Measurements from ENCODE around the gene KCNQ1. TPM values are rescaled to one million over a fixed set of nuclear protein-coding genes. Genes with fewer than 3 reads are reported as not detected.

Gene KCNQ1
- total and polyA plus RNA-seq, 9 donors: 1.4 to 17.2 (median 3.8) TPM

DNA sequence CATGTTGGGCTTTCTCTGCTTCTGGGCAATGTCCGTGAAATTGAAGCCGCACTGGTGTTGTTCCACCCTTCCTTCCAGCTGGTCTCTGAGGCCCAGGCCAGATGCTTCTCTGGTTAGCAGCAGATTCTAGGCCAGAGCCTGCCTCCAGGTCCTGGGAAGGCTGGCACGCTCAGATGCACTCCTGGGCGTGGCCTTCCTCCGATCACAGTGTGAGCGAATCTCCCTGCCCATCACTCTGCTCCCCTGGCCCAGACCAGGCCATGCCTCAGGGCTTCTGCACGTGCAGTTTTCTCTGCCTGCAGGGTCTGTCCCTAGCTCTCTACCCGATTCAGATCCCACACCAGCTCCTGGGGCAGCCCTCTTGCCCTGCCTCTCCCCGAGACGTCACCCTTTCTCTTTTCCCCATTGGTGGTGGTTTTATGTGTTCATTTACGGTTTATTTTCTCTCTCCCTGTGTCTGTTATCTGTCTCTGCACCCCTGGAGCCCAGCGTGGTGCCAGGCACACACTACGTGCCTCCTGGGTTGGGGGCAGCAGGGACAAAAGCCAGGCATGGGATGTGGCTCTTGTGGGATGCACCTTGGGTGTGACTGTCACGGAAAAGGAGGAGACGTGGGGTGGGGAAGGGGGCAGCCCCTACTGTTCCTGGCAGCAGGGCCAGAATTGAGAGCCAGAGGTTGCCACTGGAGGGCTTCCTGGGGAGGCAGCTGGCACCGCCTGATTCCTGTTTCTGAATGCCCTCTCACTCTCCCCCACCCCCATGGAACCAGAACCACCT lies 66.0 kb downstream of the KCNQ1 start:
- 80 to 86% (median 81%) methylated on average over 16 of the region's 16 CpGs for WGBS, 3 donors
- intact Hi-C loops (cut with DNase I): no loop called here
- H3K4me3 ChIP-seq: no peak overlapping the region
- no peaks in the 10 kb centered on the region for H3K4me1 ChIP-seq (ENCODE audit: insufficient read depth)
- H3K36me3 ChIP-seq: no peaks in the 10 kb centered on the region
- H3K27ac ChIP-seq: no peak overlapping the region
- no peaks in the 10 kb centered on the region for H3K9me3 ChIP-seq
- no peaks in the 10 kb centered on the region for H3K27me3 ChIP-seq
- TF ChIP-seq, protein P1, sequence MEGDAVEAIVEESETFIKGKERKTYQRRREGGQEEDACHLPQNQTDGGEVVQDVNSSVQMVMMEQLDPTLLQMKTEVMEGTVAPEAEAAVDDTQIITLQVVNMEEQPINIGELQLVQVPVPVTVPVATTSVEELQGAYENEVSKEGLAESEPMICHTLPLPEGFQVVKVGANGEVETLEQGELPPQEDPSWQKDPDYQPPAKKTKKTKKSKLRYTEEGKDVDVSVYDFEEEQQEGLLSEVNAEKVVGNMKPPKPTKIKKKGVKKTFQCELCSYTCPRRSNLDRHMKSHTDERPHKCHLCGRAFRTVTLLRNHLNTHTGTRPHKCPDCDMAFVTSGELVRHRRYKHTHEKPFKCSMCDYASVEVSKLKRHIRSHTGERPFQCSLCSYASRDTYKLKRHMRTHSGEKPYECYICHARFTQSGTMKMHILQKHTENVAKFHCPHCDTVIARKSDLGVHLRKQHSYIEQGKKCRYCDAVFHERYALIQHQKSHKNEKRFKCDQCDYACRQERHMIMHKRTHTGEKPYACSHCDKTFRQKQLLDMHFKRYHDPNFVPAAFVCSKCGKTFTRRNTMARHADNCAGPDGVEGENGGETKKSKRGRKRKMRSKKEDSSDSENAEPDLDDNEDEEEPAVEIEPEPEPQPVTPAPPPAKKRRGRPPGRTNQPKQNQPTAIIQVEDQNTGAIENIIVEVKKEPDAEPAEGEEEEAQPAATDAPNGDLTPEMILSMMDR (IDR thresholded peaks at IDR 0.05): no peak
- TF ChIP-seq POLR2A (IDR thresholded peaks at IDR 0.05) (no peak), EP300 (IDR thresholded peaks at IDR 0.05) (no peak)
- DNase-seq: peak in 2 of 5 donors; percentile 6 to 11

DNA sequence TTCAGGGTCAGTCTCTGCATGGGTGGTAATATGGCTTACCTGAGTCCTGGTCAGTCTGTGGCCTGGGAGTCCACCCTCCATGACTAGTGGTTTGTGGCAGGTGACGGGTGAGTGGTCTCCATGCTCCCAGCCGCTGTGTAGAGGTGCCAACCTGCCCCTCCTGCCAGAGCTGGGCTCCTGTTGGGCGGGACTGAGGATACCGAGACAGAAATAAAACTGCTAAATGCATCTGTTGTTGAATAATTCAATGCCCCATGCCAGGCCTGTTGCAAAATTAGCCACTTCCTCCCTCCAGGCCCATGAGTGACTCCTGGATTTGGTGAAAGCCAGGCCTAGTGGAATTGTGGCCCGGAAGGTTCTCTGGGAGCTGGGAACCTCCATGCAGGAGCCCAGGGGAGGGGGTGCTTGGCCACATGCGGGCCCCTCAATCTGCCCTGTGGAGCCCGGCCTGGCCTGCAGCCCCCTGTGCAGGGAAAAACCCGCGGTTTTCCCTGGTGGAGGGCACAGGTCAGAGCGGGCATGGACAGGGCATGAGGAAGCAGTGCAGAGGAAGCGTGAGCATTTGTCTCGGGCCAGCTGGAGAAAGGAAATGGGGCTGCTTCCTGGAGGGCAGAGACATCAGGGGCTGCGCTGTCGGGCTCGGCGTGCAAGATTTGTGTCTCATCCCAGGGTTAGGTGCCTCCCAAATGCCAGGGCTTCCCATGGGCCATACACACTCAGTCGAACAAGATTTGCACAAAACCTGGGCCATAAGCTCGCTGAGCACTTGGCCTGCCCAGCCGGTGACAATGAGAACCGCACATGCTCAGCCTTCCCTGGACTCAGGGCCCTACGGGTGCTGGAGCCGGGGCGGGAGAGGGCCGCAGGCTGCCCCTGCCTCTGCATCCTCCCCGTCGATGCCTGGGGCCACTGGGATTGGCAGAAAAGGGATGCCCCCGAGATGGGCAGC lies 66.9 kb downstream of the KCNQ1 start:
- Histone ChIP-seq H3K9me3 (no peaks in the 10 kb centered on the region), H3K27me3 (no peaks in the 10 kb centered on the region), H3K4me3 (no peak overlapping the region), H3K36me3 (no peaks in the 10 kb centered on the region), H3K27ac (no peak overlapping the region), H3K4me1 (ENCODE audit: insufficient read depth) (no peaks in the 10 kb centered on the region)
- 81 to 90% (median 86%) methylated on average over 25 to 27 of the region's 27 CpGs for WGBS, 3 donors
- TF ChIP-seq POLR2A (IDR thresholded peaks at IDR 0.05) (no peak), EP300 (IDR thresholded peaks at IDR 0.05) (no peak)
- TF ChIP-seq, protein P1 (IDR thresholded peaks at IDR 0.05): no peak
- intact Hi-C loops (cut with DNase I): no loop called here
- DNase-seq: peak in 1 of 5 donors; percentile 10

DNA sequence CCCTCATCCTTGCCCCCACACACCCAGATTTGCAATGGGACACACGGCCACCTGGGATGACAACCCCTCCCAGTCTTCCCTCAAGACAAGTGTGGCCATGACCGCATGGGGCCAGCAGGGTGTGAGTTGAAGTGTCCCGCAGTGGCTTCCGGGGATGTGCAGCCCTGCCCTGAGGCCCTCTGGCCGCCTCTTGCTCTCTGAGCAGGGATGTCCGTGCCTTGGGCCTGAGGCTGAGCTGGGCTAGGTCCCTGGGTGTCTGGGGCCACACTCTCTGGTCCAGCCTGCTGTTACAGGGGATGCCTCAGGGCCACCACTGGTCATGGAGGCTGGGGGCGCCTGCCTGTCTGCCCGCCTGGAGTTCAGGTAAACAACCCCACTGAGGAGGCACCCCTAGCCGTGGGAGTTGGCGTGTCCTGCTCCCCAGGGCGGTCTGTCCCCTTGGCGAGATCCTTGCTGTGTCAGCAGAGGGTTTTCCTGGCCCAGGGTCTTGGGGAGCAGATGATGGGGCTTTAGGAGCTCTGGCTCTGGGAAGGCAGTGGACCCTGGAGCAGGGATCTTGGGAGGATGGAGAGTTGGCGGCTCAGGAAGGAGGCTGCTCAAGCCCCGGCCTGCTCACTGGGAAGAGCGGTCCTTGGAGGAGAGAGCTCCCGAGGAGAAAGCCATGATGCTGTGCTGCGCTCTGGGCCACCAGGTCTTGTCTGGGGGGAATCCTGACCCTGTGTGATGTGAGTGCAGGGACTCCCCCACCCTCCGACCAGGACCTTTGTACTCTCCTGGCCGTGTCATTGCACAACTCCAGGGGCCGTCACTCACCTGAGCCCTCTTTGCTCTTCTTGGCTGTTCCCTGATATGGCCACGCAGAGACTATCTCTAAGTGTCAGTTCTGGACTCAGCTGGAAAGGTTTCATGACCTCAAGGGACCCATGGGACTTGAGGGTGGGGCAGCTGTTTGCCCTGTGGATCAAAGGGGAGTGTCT lies 67.9 kb downstream of the KCNQ1 start:
- Histone ChIP-seq H3K9me3 (no peaks in the 10 kb centered on the region), H3K4me3 (no peak overlapping the region), H3K4me1 (ENCODE audit: insufficient read depth) (no peaks in the 10 kb centered on the region), H3K27me3 (no peaks in the 10 kb centered on the region), H3K27ac (no peak overlapping the region), H3K36me3 (no peaks in the 10 kb centered on the region)
- DNase-seq: peak in 3 of 5 donors; percentile 4 to 11 (median 7)
- TF ChIP-seq, protein P1 (IDR thresholded peaks at IDR 0.05): no peak
- no peak for TF ChIP-seq EP300 (IDR thresholded peaks at IDR 0.05)
- TF ChIP-seq POLR2A (IDR thresholded peaks at IDR 0.05): no peak
- intact Hi-C loops (cut with DNase I): no loop called here
- 85 to 87% (median 85%) methylated on average over 20 to 21 of the region's 21 CpGs for WGBS, 3 donors

DNA sequence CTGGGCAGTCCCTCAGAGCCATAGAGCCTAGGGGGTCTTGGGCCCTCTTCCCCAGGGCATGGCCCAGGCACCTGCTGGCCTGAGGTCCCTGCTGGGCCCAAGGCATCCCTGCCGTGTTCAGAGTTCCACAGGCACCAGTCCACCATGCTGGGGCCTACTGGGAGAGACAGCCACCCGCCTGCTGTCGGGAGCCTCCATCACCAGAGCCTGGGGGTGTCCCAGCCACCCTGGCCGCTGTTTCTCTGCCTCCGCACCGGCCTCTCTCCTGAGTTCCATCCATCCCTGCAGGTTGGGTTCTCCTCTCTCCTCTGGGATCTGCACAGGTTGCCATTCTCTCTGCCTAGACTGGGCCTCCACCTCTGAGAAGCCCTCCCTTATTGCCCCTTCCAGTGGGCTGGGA lies 68.6 kb downstream of the KCNQ1 start:
- H3K36me3 ChIP-seq: no peaks in the 10 kb centered on the region
- no peaks in the 10 kb centered on the region for H3K4me1 ChIP-seq (ENCODE audit: insufficient read depth)
- WGBS, 3 donors: 87 to 100% (median 90%) methylated on average over 5 to 6 of the region's 6 CpGs
- no peaks in the 10 kb centered on the region for H3K27me3 ChIP-seq
- H3K9me3 ChIP-seq: no peaks in the 10 kb centered on the region
- intact Hi-C loops (cut with DNase I): no loop called here
- no peak for DNase-seq
- no peak overlapping the region for H3K4me3 ChIP-seq
- TF ChIP-seq EP300 (IDR thresholded peaks at IDR 0.05) (no peak), POLR2A (IDR thresholded peaks at IDR 0.05) (no peak)
- TF ChIP-seq, protein P1 (IDR thresholded peaks at IDR 0.05): no peak
- no peak overlapping the region for H3K27ac ChIP-seq
